ENCODE results near the gene NUP205.
"Not testable (repeated sequence)": the region's sequence is repeated elsewhere in the genome, so short reads cannot be mapped to it uniquely, and the experiment has no call there.

NUP205 gene

DNA sequence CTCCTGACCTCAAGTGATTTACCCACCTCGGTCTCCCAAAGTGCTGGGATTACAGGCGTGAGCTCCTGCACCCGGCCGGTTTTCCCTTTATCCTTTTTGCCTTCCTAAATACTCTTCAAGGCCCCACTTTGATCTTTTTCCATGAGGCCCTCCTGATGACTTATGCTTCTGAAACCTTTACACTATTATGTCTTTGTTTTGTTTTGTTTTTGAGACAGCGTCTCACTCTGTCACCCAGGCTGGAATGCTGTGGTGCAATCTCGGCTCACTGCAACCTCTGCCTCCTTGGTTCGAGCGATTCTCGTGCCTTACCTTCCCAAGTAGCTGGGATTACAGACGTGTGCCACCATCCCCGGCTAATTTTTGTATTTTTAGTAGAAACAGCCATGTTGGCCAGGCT is 108.4 kb downstream of the NUP205 start:
- Histone ChIP-seq H3K4me3 (ENCODE audit: low read depth in 1 of 2, low read length in 2 of 2) (no peak overlapping the region), H3K9me3 (ENCODE audit: control insufficient read depth in 1 of 2, low read length in 2 of 2) (no peaks in the 10 kb centered on the region), H3K9ac (ENCODE audit: low read depth in 1 of 2, low read length in 2 of 2) (no peak overlapping the region), H3K27ac (ENCODE audit: low read depth, low read length) (no peak overlapping the region), H3K27me3 (ENCODE audit: control insufficient read depth in 1 of 2, insufficient read depth in 2 of 2, low read length in 2 of 2) (no peaks in the 10 kb centered on the region), H3K36me3 (ENCODE audit: control insufficient read depth in 1 of 2, insufficient read depth in 2 of 2, low read length in 2 of 2) (no peaks in the 10 kb centered on the region), H3K4me1 (ENCODE audit: control insufficient read depth in 1 of 2, insufficient read depth in 2 of 2, low read length in 2 of 2) (peaks cover 0 to 12% of the 10 kb centered on the region in 2 donors)

DNA sequence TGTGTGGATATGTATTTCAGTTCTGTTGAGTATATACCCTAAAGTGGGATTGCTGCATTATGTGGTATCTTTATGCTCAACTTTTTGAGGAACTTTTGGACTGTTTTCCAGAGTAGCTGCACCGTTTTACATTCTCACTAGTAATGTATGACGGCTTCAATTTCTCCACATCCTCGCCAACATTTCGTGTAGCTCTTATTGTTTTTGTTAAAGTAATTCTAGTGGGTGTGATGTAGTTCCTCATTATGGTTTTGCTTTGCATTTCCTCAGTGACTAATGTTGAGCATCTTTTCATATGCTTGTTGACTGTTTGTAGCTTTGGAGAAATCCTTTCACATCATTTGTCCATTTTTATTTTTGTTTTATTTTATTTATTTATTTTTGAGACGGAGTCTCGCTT is 109.1 kb downstream of the NUP205 start:
- Histone ChIP-seq H3K27me3 (ENCODE audit: control insufficient read depth in 1 of 2, insufficient read depth in 2 of 2, low read length in 2 of 2) (no peaks in the 10 kb centered on the region), H3K36me3 (ENCODE audit: control insufficient read depth in 1 of 2, insufficient read depth in 2 of 2, low read length in 2 of 2) (no peaks in the 10 kb centered on the region), H3K4me3 (ENCODE audit: low read depth in 1 of 2, low read length in 2 of 2) (no peak overlapping the region), H3K9me3 (ENCODE audit: control insufficient read depth in 1 of 2, low read length in 2 of 2) (no peaks in the 10 kb centered on the region), H3K4me1 (ENCODE audit: control insufficient read depth in 1 of 2, insufficient read depth in 2 of 2, low read length in 2 of 2) (peaks cover 0 to 12% of the 10 kb centered on the region in 2 donors), H3K27ac (ENCODE audit: low read depth, low read length) (no peak overlapping the region), H3K9ac (ENCODE audit: low read depth in 1 of 2, low read length in 2 of 2) (no peak overlapping the region)

DNA sequence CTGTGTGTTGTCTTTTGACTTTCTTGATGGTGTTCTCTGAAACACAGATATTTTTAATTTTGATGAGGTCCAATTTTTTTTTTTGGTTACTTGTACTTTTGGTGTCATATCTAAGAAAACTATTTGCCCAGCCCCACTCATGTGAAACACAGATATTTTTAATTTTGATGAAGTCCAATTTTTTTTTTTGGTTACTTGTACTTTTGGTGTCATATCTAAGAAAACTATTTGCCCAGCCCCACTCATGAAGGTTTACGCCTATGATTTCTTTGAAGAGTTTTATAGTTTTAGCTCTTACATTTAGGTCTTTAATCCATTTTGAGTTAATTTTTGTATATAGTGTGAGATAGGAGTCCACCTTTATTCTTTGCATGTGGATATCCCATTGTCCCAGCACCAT is 109.9 kb downstream of the NUP205 start:
- H3K4me1 ChIP-seq (ENCODE audit: control insufficient read depth in 1 of 2, insufficient read depth in 2 of 2, low read length in 2 of 2), result peaks cover 0 to 12% of the 10 kb centered on the region in 2 donors
- H3K27me3 ChIP-seq (ENCODE audit: control insufficient read depth in 1 of 2, insufficient read depth in 2 of 2, low read length in 2 of 2), result not testable (repeated sequence)

DNA sequence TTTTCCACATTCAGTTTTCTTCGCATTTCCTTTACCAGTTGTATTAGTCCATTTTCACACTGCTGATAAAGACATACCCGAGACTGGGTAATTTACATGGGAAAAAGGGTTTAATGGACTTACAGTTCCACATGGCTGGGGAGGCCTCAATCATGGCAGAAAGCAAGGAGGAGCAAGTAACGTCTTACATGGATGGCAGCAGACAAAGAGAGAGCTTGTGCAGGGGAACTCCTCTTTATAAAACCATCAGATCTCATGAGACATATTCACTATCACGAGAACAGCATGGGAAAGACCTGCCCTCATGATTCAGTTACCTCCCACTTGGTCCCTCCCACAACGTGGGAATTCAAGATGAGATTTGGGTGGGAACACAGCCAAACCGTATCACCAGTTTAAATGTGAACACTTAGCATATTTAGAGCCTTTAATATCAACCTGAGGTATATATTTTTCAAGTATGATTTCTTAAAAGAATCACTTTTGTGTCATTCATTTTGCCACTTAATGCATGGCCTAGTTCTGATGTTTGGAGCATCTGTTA is 111.2 kb downstream of the NUP205 start:
- H3K4me1 ChIP-seq (ENCODE audit: control insufficient read depth in 1 of 2, insufficient read depth in 2 of 2, low read length in 2 of 2); H3K27ac ChIP-seq (ENCODE audit: low read depth, low read length); H3K27me3 ChIP-seq (ENCODE audit: control insufficient read depth in 1 of 2, insufficient read depth in 2 of 2, low read length in 2 of 2); H3K9me3 ChIP-seq (ENCODE audit: control insufficient read depth in 1 of 2, low read length in 2 of 2); H3K4me3 ChIP-seq (ENCODE audit: low read depth in 1 of 2, low read length in 2 of 2); H3K9ac ChIP-seq (ENCODE audit: low read depth in 1 of 2, low read length in 2 of 2); H3K36me3 ChIP-seq (ENCODE audit: control insufficient read depth in 1 of 2, insufficient read depth in 2 of 2, low read length in 2 of 2): not testable (repeated sequence)

More for the DNA sequence above, 109.9 kb downstream of the NUP205 start:
- H3K36me3 ChIP-seq (ENCODE audit: control insufficient read depth in 1 of 2, insufficient read depth in 2 of 2, low read length in 2 of 2); H3K9ac ChIP-seq (ENCODE audit: low read depth in 1 of 2, low read length in 2 of 2); H3K4me3 ChIP-seq (ENCODE audit: low read depth in 1 of 2, low read length in 2 of 2); H3K27ac ChIP-seq (ENCODE audit: low read depth, low read length); H3K9me3 ChIP-seq (ENCODE audit: control insufficient read depth in 1 of 2, low read length in 2 of 2): not testable (repeated sequence)

DNA sequence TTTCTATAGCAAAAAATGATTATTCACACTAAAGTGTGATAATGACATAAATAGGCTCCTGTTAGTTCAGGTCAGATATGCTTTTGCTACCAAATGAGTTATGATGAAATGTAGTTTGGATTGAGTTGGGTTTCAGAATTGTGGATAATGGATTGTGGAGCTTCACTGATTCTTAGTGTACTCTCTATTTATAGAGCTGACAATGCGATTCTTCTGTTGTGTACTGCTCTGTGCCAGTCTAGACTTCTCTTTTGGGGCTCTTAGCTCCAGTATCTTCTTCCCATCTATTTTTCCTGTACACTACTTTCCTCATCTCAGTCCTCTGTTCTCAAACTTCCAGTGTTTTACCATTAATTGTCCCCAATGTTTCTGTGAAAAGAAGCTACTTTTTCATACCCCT is 112.1 kb downstream of the NUP205 start:
- no peaks in the 10 kb centered on the region for H3K9me3 ChIP-seq (ENCODE audit: control insufficient read depth in 1 of 2, low read length in 2 of 2)
- peaks cover 3 to 9% of the 10 kb centered on the region in 2 donors for H3K36me3 ChIP-seq (ENCODE audit: control insufficient read depth in 1 of 2, insufficient read depth in 2 of 2, low read length in 2 of 2)
- H3K9ac ChIP-seq (ENCODE audit: low read depth in 1 of 2, low read length in 2 of 2), result no peak overlapping the region
- no peak overlapping the region for H3K4me3 ChIP-seq (ENCODE audit: low read depth in 1 of 2, low read length in 2 of 2)
- H3K4me1 ChIP-seq (ENCODE audit: control insufficient read depth in 1 of 2, insufficient read depth in 2 of 2, low read length in 2 of 2), result no peaks in the 10 kb centered on the region
- no peaks in the 10 kb centered on the region for H3K27me3 ChIP-seq (ENCODE audit: control insufficient read depth in 1 of 2, insufficient read depth in 2 of 2, low read length in 2 of 2)
- no peak overlapping the region for H3K27ac ChIP-seq (ENCODE audit: low read depth, low read length)

DNA sequence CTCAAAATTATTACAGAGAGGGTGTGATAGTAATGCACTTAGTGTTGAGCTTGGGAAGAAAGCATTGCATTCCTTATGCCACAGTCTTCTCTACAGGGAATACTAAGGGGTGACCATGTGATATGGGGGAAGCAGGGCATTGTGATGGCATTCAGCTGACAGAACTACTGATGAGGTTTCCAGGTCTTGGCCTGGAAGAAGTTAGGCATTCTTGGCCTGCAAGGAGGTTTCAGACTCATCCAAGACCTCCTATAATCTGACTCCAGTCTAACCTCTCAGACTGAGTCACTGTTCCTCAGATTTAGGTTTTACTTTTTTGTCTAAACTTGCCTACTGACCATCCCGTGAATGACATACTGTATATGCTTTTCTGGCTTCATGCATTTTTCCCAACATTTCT is 112.5 kb downstream of the NUP205 start:
- Histone ChIP-seq H3K9me3 (ENCODE audit: control insufficient read depth in 1 of 2, low read length in 2 of 2) (no peaks in the 10 kb centered on the region), H3K27me3 (ENCODE audit: control insufficient read depth in 1 of 2, insufficient read depth in 2 of 2, low read length in 2 of 2) (no peaks in the 10 kb centered on the region), H3K4me1 (ENCODE audit: control insufficient read depth in 1 of 2, insufficient read depth in 2 of 2, low read length in 2 of 2) (no peaks in the 10 kb centered on the region), H3K4me3 (ENCODE audit: low read depth in 1 of 2, low read length in 2 of 2) (no peak overlapping the region), H3K27ac (ENCODE audit: low read depth, low read length) (no peak overlapping the region), H3K36me3 (ENCODE audit: control insufficient read depth in 1 of 2, insufficient read depth in 2 of 2, low read length in 2 of 2) (peaks cover 3 to 9% of the 10 kb centered on the region in 2 donors), H3K9ac (ENCODE audit: low read depth in 1 of 2, low read length in 2 of 2) (no peak overlapping the region)

DNA sequence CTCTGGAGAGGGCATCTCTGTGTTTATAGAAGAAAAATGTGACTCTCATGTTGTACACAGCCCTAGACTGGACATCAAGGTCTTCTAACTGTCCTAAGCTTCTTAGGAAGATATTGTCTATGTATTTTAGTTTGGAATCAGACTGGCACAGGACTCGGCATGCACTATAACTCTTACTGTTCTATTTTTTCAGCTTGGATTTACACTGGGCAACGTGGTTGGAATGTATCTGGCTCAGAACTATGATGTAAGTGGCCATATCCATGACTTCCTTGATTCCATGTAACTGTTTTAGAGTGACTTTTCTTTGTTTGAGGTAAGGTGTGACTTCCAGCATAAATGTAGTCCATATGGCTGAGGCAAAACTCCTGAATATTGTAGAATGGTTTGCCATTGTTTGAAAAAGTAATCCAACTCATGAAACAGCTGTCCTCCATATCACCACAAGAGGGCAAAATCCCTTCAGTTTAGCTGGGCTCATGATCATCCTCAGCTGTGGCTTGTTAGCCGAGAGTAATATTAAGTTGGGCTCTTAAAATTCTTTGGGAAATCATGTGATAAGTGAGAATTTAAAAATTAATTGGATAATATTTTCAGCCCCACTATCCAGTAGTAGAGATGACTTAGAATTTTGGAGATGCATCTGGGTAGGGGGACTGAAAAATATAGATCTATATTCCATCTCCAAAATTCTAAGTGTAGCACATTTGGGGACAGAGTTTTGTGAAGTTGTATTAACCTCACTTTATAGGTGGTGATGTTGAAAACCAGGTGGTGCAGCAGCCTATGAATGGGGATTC is 115.0 kb downstream of the NUP205 start:
- Histone ChIP-seq H3K9ac (ENCODE audit: low read depth in 1 of 2, low read length in 2 of 2) (no peak overlapping the region), H3K9me3 (ENCODE audit: control insufficient read depth in 1 of 2, low read length in 2 of 2) (no peaks in the 10 kb centered on the region), H3K4me1 (ENCODE audit: control insufficient read depth in 1 of 2, insufficient read depth in 2 of 2, low read length in 2 of 2) (no peaks in the 10 kb centered on the region), H3K27ac (ENCODE audit: low read depth, low read length) (no peak overlapping the region), H3K27me3 (ENCODE audit: control insufficient read depth in 1 of 2, insufficient read depth in 2 of 2, low read length in 2 of 2) (no peaks in the 10 kb centered on the region), H3K4me3 (ENCODE audit: low read depth in 1 of 2, low read length in 2 of 2) (no peak overlapping the region), H3K36me3 (ENCODE audit: control insufficient read depth in 1 of 2, insufficient read depth in 2 of 2, low read length in 2 of 2) (peaks cover 3 to 13% of the 10 kb centered on the region in 2 donors)

DNA sequence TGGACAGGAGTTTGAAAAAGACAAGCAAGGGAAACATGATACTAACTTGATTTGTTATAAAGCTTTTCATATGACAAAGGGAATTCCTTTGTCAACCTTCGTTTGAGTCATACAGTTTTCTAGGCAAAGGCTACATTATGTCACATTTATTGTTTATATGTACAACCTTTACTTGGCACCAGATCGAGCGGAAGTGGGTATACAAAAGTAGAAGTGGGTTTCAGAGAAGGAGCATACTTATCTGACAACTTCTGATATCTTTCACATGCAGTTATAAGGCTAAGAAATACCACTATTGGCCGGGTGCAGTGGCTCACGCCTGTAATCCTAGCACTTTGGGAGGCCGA is 115.6 kb downstream of the NUP205 start:
- Histone ChIP-seq H3K36me3 (ENCODE audit: control insufficient read depth in 1 of 2, insufficient read depth in 2 of 2, low read length in 2 of 2) (peaks cover 3 to 16% of the 10 kb centered on the region in 2 donors), H3K27me3 (ENCODE audit: control insufficient read depth in 1 of 2, insufficient read depth in 2 of 2, low read length in 2 of 2) (no peaks in the 10 kb centered on the region), H3K9ac (ENCODE audit: low read depth in 1 of 2, low read length in 2 of 2) (no peak overlapping the region), H3K4me1 (ENCODE audit: control insufficient read depth in 1 of 2, insufficient read depth in 2 of 2, low read length in 2 of 2) (no peaks in the 10 kb centered on the region), H3K27ac (ENCODE audit: low read depth, low read length) (no peak overlapping the region), H3K4me3 (ENCODE audit: low read depth in 1 of 2, low read length in 2 of 2) (no peak overlapping the region), H3K9me3 (ENCODE audit: control insufficient read depth in 1 of 2, low read length in 2 of 2) (no peaks in the 10 kb centered on the region)

DNA sequence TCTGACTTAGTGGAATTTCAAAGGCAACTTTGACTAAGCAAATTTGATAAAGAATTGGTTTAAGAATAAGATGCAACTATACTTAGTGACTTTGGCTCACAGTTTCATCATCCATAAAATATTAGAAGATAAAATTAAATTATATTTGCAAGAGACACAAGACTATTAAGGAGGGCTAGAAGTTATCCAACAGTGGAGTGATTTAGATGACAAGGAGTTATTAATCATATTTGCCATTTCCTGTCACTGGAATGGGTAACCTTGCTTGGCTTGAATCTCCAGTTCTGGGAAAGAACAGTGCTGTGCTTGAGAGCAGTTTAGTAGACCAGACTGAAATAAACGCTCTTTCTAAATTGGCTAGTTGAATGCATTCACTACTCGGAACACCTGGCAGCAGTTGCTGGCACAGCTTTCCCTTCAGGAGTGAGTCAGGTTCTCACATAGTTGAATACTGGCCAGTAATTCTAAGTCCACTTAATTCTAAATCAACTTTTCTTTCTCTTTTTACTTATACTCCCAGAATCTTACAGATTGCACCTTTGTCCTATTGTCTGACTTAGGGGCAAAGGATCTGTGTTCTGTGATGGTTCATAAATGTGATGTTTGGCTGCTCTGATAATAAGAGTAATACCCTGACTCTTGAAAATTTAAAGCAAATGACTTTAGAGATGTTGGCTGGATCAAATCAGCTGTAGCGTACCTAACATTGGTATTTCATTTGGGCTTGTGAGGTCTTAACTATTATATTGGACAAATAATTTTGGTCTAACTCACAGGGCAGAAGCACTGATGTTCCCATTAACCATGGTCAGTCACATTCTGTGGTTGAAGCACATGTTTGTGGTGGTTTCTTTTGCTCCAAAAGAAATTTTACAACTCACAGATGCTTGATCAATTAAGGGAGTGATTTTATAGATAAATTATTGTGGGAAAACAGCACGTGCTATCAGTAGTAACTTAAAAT is 121.2 kb downstream of the NUP205 start:
- Histone ChIP-seq H3K27me3 (ENCODE audit: control insufficient read depth in 1 of 2, insufficient read depth in 2 of 2, low read length in 2 of 2) (no peaks in the 10 kb centered on the region), H3K27ac (ENCODE audit: low read depth, low read length) (no peak overlapping the region), H3K36me3 (ENCODE audit: control insufficient read depth in 1 of 2, insufficient read depth in 2 of 2, low read length in 2 of 2) (peaks cover 3 to 22% of the 10 kb centered on the region in 2 donors), H3K9me3 (ENCODE audit: control insufficient read depth in 1 of 2, low read length in 2 of 2) (no peaks in the 10 kb centered on the region), H3K4me1 (ENCODE audit: control insufficient read depth in 1 of 2, insufficient read depth in 2 of 2, low read length in 2 of 2) (no peaks in the 10 kb centered on the region), H3K4me3 (ENCODE audit: low read depth in 1 of 2, low read length in 2 of 2) (no peak overlapping the region), H3K9ac (ENCODE audit: low read depth in 1 of 2, low read length in 2 of 2) (no peak overlapping the region)

DNA sequence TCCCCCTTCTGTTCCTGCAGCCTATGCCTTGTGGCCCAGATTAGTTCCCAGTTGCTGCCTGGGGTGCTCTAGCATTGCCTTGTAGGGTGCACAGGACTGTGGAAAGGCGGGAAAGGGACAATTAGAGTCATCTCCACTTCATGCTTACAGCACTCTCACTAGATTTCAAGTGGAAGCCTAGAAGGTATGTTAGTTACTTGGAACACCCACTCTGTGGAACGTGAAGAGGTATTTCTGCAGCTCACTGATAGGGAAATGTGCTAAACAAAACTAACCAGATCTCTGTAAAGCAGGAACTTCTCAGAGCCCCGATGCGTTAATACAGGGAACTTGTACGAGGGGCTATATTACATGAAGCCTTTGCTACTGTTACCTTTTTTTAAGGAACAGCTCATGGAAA is 124.0 kb downstream of the NUP205 start:
- Histone ChIP-seq H3K9ac (ENCODE audit: low read depth in 1 of 2, low read length in 2 of 2) (no peak overlapping the region), H3K27me3 (ENCODE audit: control insufficient read depth in 1 of 2, insufficient read depth in 2 of 2, low read length in 2 of 2) (no peaks in the 10 kb centered on the region), H3K36me3 (ENCODE audit: control insufficient read depth in 1 of 2, insufficient read depth in 2 of 2, low read length in 2 of 2) (peaks cover 0 to 13% of the 10 kb centered on the region in 2 donors), H3K27ac (ENCODE audit: low read depth, low read length) (no peak overlapping the region), H3K4me1 (ENCODE audit: control insufficient read depth in 1 of 2, insufficient read depth in 2 of 2, low read length in 2 of 2) (no peaks in the 10 kb centered on the region), H3K9me3 (ENCODE audit: control insufficient read depth in 1 of 2, low read length in 2 of 2) (no peaks in the 10 kb centered on the region), H3K4me3 (ENCODE audit: low read depth in 1 of 2, low read length in 2 of 2) (no peak overlapping the region)

Measured in duodenal mucosa (tissue), 2 donors.